Neural cell (in vitro differentiated cells): Measurements from ENCODE around the gene ACOXL. TPM values are rescaled to one million over a fixed set of nuclear protein-coding genes. Genes with fewer than 3 reads are reported as not detected.

Experiments used
- H2AFZ ChIP-seq: fragments of 200-600, 300-800 bp; sonication (generic), shearing (Covaris generic); 2 replicates; pipeline ENCODE4 v1.6.0; 2014; ENCODE audit warnings: low read depth, mild to moderate bottlenecking, antibody characterized with exemption, low read length, moderate library complexity
- H3F3A ChIP-seq: fragments of 200-600 bp; shearing (Covaris generic); 2 replicates; pipeline ENCODE4 v1.6.1; 2016; ENCODE audit warnings: mild to moderate bottlenecking, moderate library complexity, mixed read lengths, antibody characterized with exemption, low read length; ENCODE audit not compliant: insufficient read depth, poor library complexity, severe bottlenecking
- H3K27ac ChIP-seq: fragments of 200-600, 300-800 bp; sonication (generic), shearing (Covaris generic); 2 replicates; pipeline ENCODE4 v1.5.1; 2014; ENCODE audit warnings: mild to moderate bottlenecking, low read length, moderate library complexity
- H3K27me3 ChIP-seq: fragments of 300-800, 200-600 bp; sonication (generic), shearing (Covaris generic); 2 replicates; pipeline ENCODE4 v1.6.0; 2014; ENCODE audit warnings: mild to moderate bottlenecking, low read depth, low read length, moderate library complexity; ENCODE audit not compliant: insufficient read depth
- H3K36me3 ChIP-seq: fragments of 300-800, 200-600 bp; sonication (generic), shearing (Covaris generic); 2 replicates; pipeline ENCODE4 v1.5.1; 2014; ENCODE audit warnings: mild to moderate bottlenecking, antibody characterized with exemption, low read length, moderate library complexity; ENCODE audit not compliant: insufficient read depth
- H3K4me2 ChIP-seq: fragments of 300-800, 200-600 bp; sonication (generic), shearing (Covaris generic); 2 replicates; pipeline ENCODE4 v1.6.0; 2014; ENCODE audit warnings: mild to moderate bottlenecking, low read length
- H3K4me3 ChIP-seq: fragments of 300-800, 200-600 bp; sonication (generic), shearing (Covaris generic); 2 replicates; pipeline ENCODE4 v1.5.1; 2014; ENCODE audit warnings: mild to moderate bottlenecking, low read length, moderate library complexity
- H3K79me2 ChIP-seq: fragments of 200-600 bp; shearing (Covaris generic); replicated peaks from 2 replicates; pipeline ENCODE4 v1.6.0; 2014; ENCODE audit warnings: mild to moderate bottlenecking, low read length, moderate library complexity; ENCODE audit not compliant: insufficient read depth
- H3K9ac ChIP-seq: fragments of 300-800, 200-600 bp; sonication (generic), shearing (Covaris generic); 2 replicates; pipeline ENCODE4 v1.6.1; 2016; ENCODE audit warnings: mild to moderate bottlenecking, low read length, mixed read lengths
- H3K9me2 ChIP-seq: fragments of 200-600 bp; shearing (Covaris generic); 2 replicates; pipeline ENCODE4 v1.6.1; 2016; ENCODE audit warnings: mild to moderate bottlenecking, low read length, mixed read lengths; ENCODE audit not compliant: insufficient read depth
- H3K9me3 ChIP-seq: fragments of 200-600, 300-800 bp; sonication (generic), shearing (Covaris generic); 2 replicates; pipeline ENCODE4 v1.6.1; 2016; ENCODE audit warnings: mild to moderate bottlenecking, mixed run types, low read length, moderate library complexity, mixed read lengths
- H4K20me1 ChIP-seq: fragments of 200-600 bp; shearing (Covaris generic); 2 replicates; pipeline ENCODE4 v1.6.1; 2016; ENCODE audit warnings: mild to moderate bottlenecking, mixed run types; ENCODE audit not compliant: insufficient read depth
- EP300 ChIP-seq: fragments of 450-650 bp; conservative IDR thresholded peaks from 2 replicates; pipeline ENCODE4 v1.6.1; 2014; ENCODE audit warnings: antibody characterized with exemption, mild to moderate bottlenecking, moderate library complexity; ENCODE audit not compliant: poor library complexity, severe bottlenecking
- EZH2 ChIP-seq: fragments of 200-600, 300-800 bp; shearing (Covaris generic), sonication (generic); IDR thresholded peaks from 2 replicates; pipeline ENCODE4 v1.6.1; 2014; ENCODE audit warnings: antibody characterized with exemption, low read length, borderline replicate concordance, mild to moderate bottlenecking; ENCODE audit not compliant: insufficient read depth, poor library complexity, severe bottlenecking
- MXI1 ChIP-seq: fragments of 450-650 bp; conservative IDR thresholded peaks from 2 replicates; pipeline ENCODE4 v1.6.1; 2014; ENCODE audit warnings: antibody characterized with exemption, mild to moderate bottlenecking; ENCODE audit not compliant: poor library complexity, severe bottlenecking
- POLR2AphosphoS5 ChIP-seq: IDR thresholded peaks from 2 replicates; pipeline ENCODE4 v1.6.1; 2012
- RAD21 ChIP-seq: fragments of 450-650 bp; conservative IDR thresholded peaks from 2 replicates; pipeline ENCODE4 v1.6.1; 2014; ENCODE audit warnings: antibody characterized with exemption, mild to moderate bottlenecking, moderate library complexity
- REST ChIP-seq: IDR thresholded peaks from 2 replicates; pipeline ENCODE4 v1.6.1; 2012; ENCODE audit warnings: borderline replicate concordance
- SMC3 ChIP-seq: fragments of 450-650 bp; conservative IDR thresholded peaks from 2 replicates; pipeline ENCODE4 v1.6.1; 2014; ENCODE audit warnings: antibody characterized with exemption, mild to moderate bottlenecking, moderate library complexity; ENCODE audit not compliant: poor library complexity
- TAF1 ChIP-seq: IDR thresholded peaks from 2 replicates; pipeline ENCODE4 v1.6.1; 2012; ENCODE audit warnings: low read depth
- polyA plus RNA-seq: library from polyadenylated mRNA; depleted of rRNA; stranded (reverse); fragments of >200 nt; gene quantifications from 2 replicates; pipeline ENCODE4 v1.2.3, GENCODE V29; 2014
- TF ChIP-seq, protein P1 (sequence below): fragments of 450-650 bp; IDR thresholded peaks from 2 replicates; pipeline ENCODE4 v1.5.1; 2014; ENCODE audit warnings: antibody characterized with exemption, mild to moderate bottlenecking, moderate library complexity; ENCODE audit not compliant: poor library complexity, severe bottlenecking

ACOXL gene
- polyA plus RNA-seq, 1 donor from 2014 or later: not detected

- Histone ChIP-seq H3K79me2 (no peaks in the 10 kb centered on the region), H3K4me3 (no peak overlapping the region), H3K36me3 (no peaks in the 10 kb centered on the region), H3F3A (no peaks in the 10 kb centered on the region), H3K4me2 (no peak overlapping the region), H2AFZ (no peak overlapping the region), H3K27me3 (no peaks in the 10 kb centered on the region), H4K20me1 (no peaks in the 10 kb centered on the region), H3K9me2 (no peaks in the 10 kb centered on the region), H3K27ac (no peak overlapping the region), H3K9ac (no peak overlapping the region), H3K9me3 (no peaks in the 10 kb centered on the region)
- TF ChIP-seq EP300: no peak
- no peak for TF ChIP-seq REST
- TF ChIP-seq SMC3: no peak
- no peak for TF ChIP-seq RAD21
- TF ChIP-seq POLR2AphosphoS5: no peak
- TF ChIP-seq MXI1: no peak
- no peak for TF ChIP-seq EZH2
- TF ChIP-seq, protein P1, sequence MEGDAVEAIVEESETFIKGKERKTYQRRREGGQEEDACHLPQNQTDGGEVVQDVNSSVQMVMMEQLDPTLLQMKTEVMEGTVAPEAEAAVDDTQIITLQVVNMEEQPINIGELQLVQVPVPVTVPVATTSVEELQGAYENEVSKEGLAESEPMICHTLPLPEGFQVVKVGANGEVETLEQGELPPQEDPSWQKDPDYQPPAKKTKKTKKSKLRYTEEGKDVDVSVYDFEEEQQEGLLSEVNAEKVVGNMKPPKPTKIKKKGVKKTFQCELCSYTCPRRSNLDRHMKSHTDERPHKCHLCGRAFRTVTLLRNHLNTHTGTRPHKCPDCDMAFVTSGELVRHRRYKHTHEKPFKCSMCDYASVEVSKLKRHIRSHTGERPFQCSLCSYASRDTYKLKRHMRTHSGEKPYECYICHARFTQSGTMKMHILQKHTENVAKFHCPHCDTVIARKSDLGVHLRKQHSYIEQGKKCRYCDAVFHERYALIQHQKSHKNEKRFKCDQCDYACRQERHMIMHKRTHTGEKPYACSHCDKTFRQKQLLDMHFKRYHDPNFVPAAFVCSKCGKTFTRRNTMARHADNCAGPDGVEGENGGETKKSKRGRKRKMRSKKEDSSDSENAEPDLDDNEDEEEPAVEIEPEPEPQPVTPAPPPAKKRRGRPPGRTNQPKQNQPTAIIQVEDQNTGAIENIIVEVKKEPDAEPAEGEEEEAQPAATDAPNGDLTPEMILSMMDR: no peak
- no peak for TF ChIP-seq TAF1
These were observed 60.7 kb downstream of the ACOXL start for GRCh38 chr2:110793034-110793433.

DNA sequence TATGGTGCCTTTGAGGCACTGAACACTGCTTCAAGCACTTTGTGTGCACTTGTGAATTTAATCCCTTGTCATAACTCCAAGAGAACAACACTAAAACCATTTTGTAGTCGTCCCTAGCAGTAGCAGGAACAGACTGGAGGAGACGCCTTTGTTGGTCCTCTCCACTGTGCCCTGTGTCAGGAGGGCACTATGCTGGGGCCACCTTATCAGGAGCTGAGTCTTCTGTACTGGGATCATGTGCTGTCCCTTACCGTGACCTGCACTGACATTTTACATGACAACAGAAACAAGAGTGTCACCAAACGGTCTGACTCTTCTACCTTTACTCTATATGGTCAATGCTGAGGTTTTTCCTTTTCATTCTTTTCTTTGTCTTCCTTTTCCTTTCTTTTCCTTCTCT is 62.0 kb downstream of the ACOXL start:
- no peaks in the 10 kb centered on the region for H3K36me3 ChIP-seq
- H2AFZ ChIP-seq: no peak overlapping the region
- no peak overlapping the region for H3K4me3 ChIP-seq
- H3F3A ChIP-seq: no peaks in the 10 kb centered on the region
- no peak overlapping the region for H3K9ac ChIP-seq
- no peaks in the 10 kb centered on the region for H4K20me1 ChIP-seq
- H3K79me2 ChIP-seq: no peaks in the 10 kb centered on the region
- TF ChIP-seq, protein P1: no peak
- TF ChIP-seq SMC3 (no peak), TAF1 (no peak), RAD21 (no peak), EZH2 (no peak), EP300 (no peak), REST (no peak)
- H3K4me2 ChIP-seq: no peak overlapping the region
- H3K9me3 ChIP-seq: no peaks in the 10 kb centered on the region
- H3K27ac ChIP-seq: no peak overlapping the region
- no peaks in the 10 kb centered on the region for H3K9me2 ChIP-seq
- no peaks in the 10 kb centered on the region for H3K27me3 ChIP-seq
